ENCODE measurements around the gene FEN1.

FEN1 gene

DNA sequence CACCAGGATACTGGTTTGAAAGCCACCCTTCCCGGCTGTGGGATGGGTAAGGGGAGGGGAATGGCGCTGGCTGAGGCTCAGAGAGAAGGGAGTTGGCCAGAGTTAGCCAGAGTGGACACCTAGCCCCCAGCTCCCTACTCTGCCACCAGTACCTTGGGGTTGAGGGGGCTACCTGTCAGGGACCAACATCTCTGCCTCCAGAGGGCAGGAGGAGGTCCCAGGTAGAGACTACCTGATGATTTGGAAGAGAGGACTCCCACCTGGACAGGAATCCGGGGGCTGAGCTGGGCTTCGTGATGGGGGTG lies 36.6 kb upstream of the FEN1 start:
- Histone ChIP-seq H3K79me2 (ENCODE audit: control insufficient read depth, low read length) (no peaks in the 10 kb centered on the region), H3K4me1 (ENCODE audit: control insufficient read depth, low read length) (no peaks in the 10 kb centered on the region), H3K36me3 (ENCODE audit: control insufficient read depth, low read length) (no peaks in the 10 kb centered on the region), H3K4me3 (ENCODE audit: low read length) (no peak overlapping the region), H3K27ac (ENCODE audit: low read depth, low read length) (no peak overlapping the region), H3K4me2 (ENCODE audit: low read length) (no peak overlapping the region), H3K9me3 (ENCODE audit: control insufficient read depth, insufficient read depth, low read length) (no peaks in the 10 kb centered on the region), H4K20me1 (ENCODE audit: control insufficient read depth, insufficient read depth, low read depth, low read length) (no peaks in the 10 kb centered on the region), H3F3A (ENCODE audit: control insufficient read depth, insufficient read depth) (no peaks in the 10 kb centered on the region), H3K9me2 (replicated peaks; ENCODE audit: control insufficient read depth, low read length) (no peaks in the 10 kb centered on the region), H3K27me3 (ENCODE audit: control insufficient read depth, low read length) (peaks cover 24% of the 10 kb centered on the region)
- no peak for TF ChIP-seq CTCF (IDR thresholded peaks at IDR 0.05; ENCODE audit: low read depth, low read length, poor library complexity, severe bottlenecking)
- no peak for TF ChIP-seq EZH2phosphoT487 (IDR thresholded peaks at IDR 0.05; ENCODE audit: borderline replicate concordance, low read length)

- no peak overlapping the region for H3K27ac ChIP-seq (ENCODE audit: low read depth, low read length)
- H3K9me2 ChIP-seq (replicated peaks; ENCODE audit: control insufficient read depth, low read length), result no peaks in the 10 kb centered on the region
- TF ChIP-seq EZH2phosphoT487 (IDR thresholded peaks at IDR 0.05; ENCODE audit: borderline replicate concordance, low read length) (no peak), CTCF (IDR thresholded peaks at IDR 0.05; ENCODE audit: low read depth, low read length, poor library complexity, severe bottlenecking) (no peak)
- H3F3A ChIP-seq (ENCODE audit: control insufficient read depth, insufficient read depth), result no peaks in the 10 kb centered on the region
- H3K9me3 ChIP-seq (ENCODE audit: control insufficient read depth, insufficient read depth, low read length), result no peaks in the 10 kb centered on the region
- no peak overlapping the region for H3K4me2 ChIP-seq (ENCODE audit: low read length)
- H3K27me3 ChIP-seq (ENCODE audit: control insufficient read depth, low read length), result peaks cover 20% of the 10 kb centered on the region
- H3K4me1 ChIP-seq (ENCODE audit: control insufficient read depth, low read length), result no peaks in the 10 kb centered on the region
- H3K36me3 ChIP-seq (ENCODE audit: control insufficient read depth, low read length), result no peaks in the 10 kb centered on the region
- no peaks in the 10 kb centered on the region for H3K79me2 ChIP-seq (ENCODE audit: control insufficient read depth, low read length)
- no peaks in the 10 kb centered on the region for H4K20me1 ChIP-seq (ENCODE audit: control insufficient read depth, insufficient read depth, low read depth, low read length)
- H3K4me3 ChIP-seq (ENCODE audit: low read length), result no peak overlapping the region
Measured at GRCh38 chr11:61756452-61757212, 36.1 kb upstream of the FEN1 start.

GRCh38 chr11:61757213-61757862 lies 35.4 kb upstream of the FEN1 start:
- H3K9me2 ChIP-seq (replicated peaks; ENCODE audit: control insufficient read depth, low read length), result no peaks in the 10 kb centered on the region
- TF ChIP-seq EZH2phosphoT487 (IDR thresholded peaks at IDR 0.05; ENCODE audit: borderline replicate concordance, low read length) (no peak), CTCF (IDR thresholded peaks at IDR 0.05; ENCODE audit: low read depth, low read length, poor library complexity, severe bottlenecking) (no peak)
- no peaks in the 10 kb centered on the region for H3K36me3 ChIP-seq (ENCODE audit: control insufficient read depth, low read length)
- H3K4me3 ChIP-seq (ENCODE audit: low read length), result no peak overlapping the region
- H3K79me2 ChIP-seq (ENCODE audit: control insufficient read depth, low read length), result no peaks in the 10 kb centered on the region
- no peak overlapping the region for H3K27ac ChIP-seq (ENCODE audit: low read depth, low read length)
- H3K9me3 ChIP-seq (ENCODE audit: control insufficient read depth, insufficient read depth, low read length), result no peaks in the 10 kb centered on the region
- H4K20me1 ChIP-seq (ENCODE audit: control insufficient read depth, insufficient read depth, low read depth, low read length), result no peaks in the 10 kb centered on the region
- H3K4me2 ChIP-seq (ENCODE audit: low read length), result no peak overlapping the region
- no peaks in the 10 kb centered on the region for H3K4me1 ChIP-seq (ENCODE audit: control insufficient read depth, low read length)
- no peaks in the 10 kb centered on the region for H3F3A ChIP-seq (ENCODE audit: control insufficient read depth, insufficient read depth)
- peaks cover 14% of the 10 kb centered on the region for H3K27me3 ChIP-seq (ENCODE audit: control insufficient read depth, low read length)
